T-helper 1 cell treated with Interleukin-12 subunit alpha and Interleukin-12 subunit beta and Interleukin-4 antibody, amounts not matched to agents 30 ng/mL and 1 ng/mL, for 36 hours (primary cell): ENCODE data around the gene OR52W1. TPM values are rescaled to one million over a fixed set of nuclear protein-coding genes. Genes with fewer than 3 reads are reported as not detected.

Experiments
- total RNA-seq: library from RNA; stranded (reverse); gene quantifications from 2 replicates; pipeline ENCODE4 v1.2.3, GENCODE V29; 2022

The OR52W1 gene
- total RNA-seq, 1 donor from 2014 or later, result not detected

Other genes with a start within 250 kb of the OR52W1 start
- not detected in 2 replicates for gene OR56A5, start 230.7 kb upstream of the OR52W1 start, total RNA-seq
- gene OR52L1, start 212.2 kb upstream of the OR52W1 start, total RNA-seq, result not detected in 2 replicates
- gene OR56A4, start 192.3 kb upstream of the OR52W1 start, total RNA-seq, result not detected in 2 replicates
- not detected in 2 replicates for gene OR56A1, start 168.5 kb upstream of the OR52W1 start, total RNA-seq
- not detected in 2 replicates for gene OR56B4, start 91.5 kb upstream of the OR52W1 start, total RNA-seq
- not detected in 2 replicates for gene OR52B2, start 28.9 kb upstream of the OR52W1 start, total RNA-seq
- not detected in 2 replicates for gene C11orf42, start 6.3 kb downstream of the OR52W1 start, total RNA-seq
- gene FHIP1B, start 35.4 kb downstream of the OR52W1 start, total RNA-seq, result 24.9 and 26.1 TPM in 2 replicates
- 0.15 TPM in 1 of 2 replicates, not detected in the other for gene CNGA4, start 39.9 kb downstream of the OR52W1 start, total RNA-seq
- gene CCKBR, start 60.6 kb downstream of the OR52W1 start, total RNA-seq, result not detected in 2 replicates
- 3.3 and 5.9 TPM in 2 replicates for gene CAVIN3, start 121.3 kb downstream of the OR52W1 start, total RNA-seq
- 50.9 and 52.6 TPM in 2 replicates for gene SMPD1, start 191.2 kb downstream of the OR52W1 start, total RNA-seq
- gene APBB1, start 219.9 kb downstream of the OR52W1 start, total RNA-seq, result 45.5 and 46.9 TPM in 2 replicates
- gene HPX, start 241.8 kb downstream of the OR52W1 start, total RNA-seq, result 0.51 TPM in 1 of 2 replicates, not detected in the other